Measurements from ENCODE around the gene ZNF677. TPM values are rescaled to one million over a fixed set of nuclear protein-coding genes. Genes with fewer than 3 reads are reported as not detected.

ZNF677 gene
- total RNA-seq (2011; cell fraction: chromatin; rRNA removed; ENCODE audit: low replicate concordance), result 2.0 and 3.0 TPM in 2 replicates
- 1.5 and 2.6 TPM in 2 replicates for total RNA-seq (2011; cell fraction: nucleolus; rRNA removed)
- 3.4 and 3.5 TPM in 2 replicates for total RNA-seq (2011; cell fraction: nucleoplasm; rRNA removed)
- total RNA-seq (2014; rRNA removed) (1.5 and 1.6 TPM in 2 replicates), total RNA-seq (2014; rRNA removed; fragmentation: Illumina TruSeq; extraction: Trizol) (2.3 and 3.2 TPM in 2 replicates), total RNA-seq (2015; rRNA removed; fragmentation: Illumina TruSeq; extraction: Trizol) (1.1 and 1.5 TPM in 2 replicates), total RNA-seq (2021) (1.5 and 2.1 TPM in 2 replicates), polyA plus RNA-seq (2011; rRNA removed) (0.26 and 2.2 TPM in 2 replicates), polyA plus RNA-seq (2014; fragmentation: Illumina TruSeq; extraction: Trizol) (2.0 and 2.3 TPM in 2 replicates), polyA plus RNA-seq (2014; fragmentation: Nextera tagmentation; extraction: Ambion mirVana) (1 to 10 TPM; 1.8 to 2.1 TPM), polyA plus RNA-seq (2014; rRNA removed) (1.6 and 4.0 TPM in 2 replicates), polyA minus RNA-seq (2011; rRNA and poly(A)+ RNA removed) (1.3 TPM in 1 of 2 replicates, not detected in the other), Bru-seq, nascent RNA (percentile 37 among the genes with signal in this experiment), BruChase-seq, experiment 1, labeled RNA remaining after a 2-hour chase (percentile 47 among the genes with signal in this experiment), BruChase-seq, experiment 2, labeled RNA remaining after a 6-hour chase (percentile 50 among the genes with signal in this experiment)
- 0.03 and 0.55 TPM in 2 replicates for polyA plus RNA-seq (2011; cell fraction: cytosol; rRNA removed)
- 0.08 and 0.84 TPM in 2 replicates for polyA plus RNA-seq (2011; cell fraction: nucleus; rRNA removed)
- 1.3 and 3.7 TPM in 2 replicates for polyA plus RNA-seq (2012)
- polyA minus RNA-seq (2011; cell fraction: cytosol; rRNA and poly(A)+ RNA removed), result not detected in 2 replicates
- 0.67 TPM in 1 of 2 replicates, not detected in the other for polyA minus RNA-seq (2011; cell fraction: nucleus; rRNA and poly(A)+ RNA removed)
- long read RNA-seq, experiment 1, partial matches to known transcripts, result 0 of 4 reads
- long read RNA-seq, experiment 1, other reads (novel, unspliced or antisense), result 1 of 4 reads
- long read RNA-seq, experiment 2, partial matches to known transcripts, result 0 of 1 reads
- long read RNA-seq, experiment 2, other reads (novel, unspliced or antisense), result 0 of 1 reads
- long read RNA-seq, experiment 3, result 0 reads

GRCh38 chr19:53254411-53255341, at the start of gene ZNF677:
TSS of gene ZNF677 (minus strand) at chr19:53254873. CDS start at chr19:53251550, 3,323 bp downstream.
- in situ Hi-C loops (cut with MboI) (no loop called here), intact Hi-C loops (cut with micrococcal nuclease) (no loop called here)
- Histone ChIP-seq H3K36me3 (ENCODE audit: control insufficient read depth, insufficient read depth, low read length) (no peaks in the 10 kb centered on the region), H3K9me3 (replicated peaks; ENCODE audit: control insufficient read depth, insufficient read depth, low read depth, low read length) (no peaks in the 10 kb centered on the region; the same call in none of the 2 replicates), H3K9me1 (ENCODE audit: control insufficient read depth, insufficient read depth, low read length) (no peaks in the 10 kb centered on the region), H3K79me2 (ENCODE audit: control insufficient read depth, insufficient read depth, low read length) (no peaks in the 10 kb centered on the region), H3K4me2 (ENCODE audit: insufficient read depth, low read length) (peak within 1 kb of the TSS; percentile 73), H2AFZ (ENCODE audit: low read depth, low read length) (peak within 1 kb of the TSS; percentile 66), H3K4me3 (peak within 1 kb of the TSS; percentile 44), H3K4me1 (replicated peaks in 1 of 2; ENCODE audit: control insufficient read depth in 2 of 2, insufficient read depth in 2 of 2, low read length in 2 of 2) (no peaks in the 10 kb centered on the region; a peak in 1 of 5 replicates), H3K27me3 (ENCODE audit: control insufficient read depth in 2 of 2, insufficient read depth in 2 of 2, low read length in 2 of 2) (no peaks in the 10 kb centered on the region), H3K27ac (ENCODE audit: extremely low read depth, low read depth, low read length) (no peak within 1 kb of the TSS), H3K9ac (ENCODE audit: insufficient read depth in 1 of 2, low read depth in 2 of 2, low read length in 2 of 2) (peak within 1 kb of the TSS; percentile 20 to 26; a peak in 3 of 4 replicates), H4K20me1 (replicated peaks; ENCODE audit: control insufficient read depth, insufficient read depth, low read length) (no peaks in the 10 kb centered on the region)
- CTCF ChIA-PET (ENCODE audit: low intra/inter-chr PET ratio), result no interaction called here
- 40% methylated on average over 59 of the region's 72 CpGs for WGBS (ENCODE audit: insufficient coverage, low coverage, missing lambda C conversion rate)
- no peak for FAIRE-seq
- TSS peak; percentile 55 for BruUV-seq (replicated peaks)
- ATAC-seq, result peak; percentile 96
- POLR2A ChIA-PET, result no interaction called here
- peak; percentile 35 to 58 (median 50) for DNase-seq (ENCODE audit: extremely low read depth in 1 of 4, low spot score in 3 of 4)
- TF ChIP-seq ZBTB40 (IDR thresholded peaks at IDR 0.05), result peak; percentile 86
- no peak for TF ChIP-seq ZBTB40 (CRISPR knock-in tag; IDR thresholded peaks at IDR 0.05)
